GM18507 (cell line): ENCODE data around the gene NDUFS8.

ENCODE experiments used
- DNase-seq: peaks from one replicate; pipeline ENCODE4 v3.0.0; 2011; ENCODE audit warnings: low read depth; ENCODE audit not compliant: insufficient read length; ENCODE audit errors: extremely low spot score
- FAIRE-seq: peaks from 2 replicates; lab custom pipeline; 2011; peaks lifted over from hg19 to GRCh38; lab: Jason Lieb, UNC

NDUFS8 gene

GRCh38 chr11:68044145-68044813 is 13.8 kb downstream of the NDUFS8 start:
- DNase-seq (no peak), FAIRE-seq (no peak)

DNA sequence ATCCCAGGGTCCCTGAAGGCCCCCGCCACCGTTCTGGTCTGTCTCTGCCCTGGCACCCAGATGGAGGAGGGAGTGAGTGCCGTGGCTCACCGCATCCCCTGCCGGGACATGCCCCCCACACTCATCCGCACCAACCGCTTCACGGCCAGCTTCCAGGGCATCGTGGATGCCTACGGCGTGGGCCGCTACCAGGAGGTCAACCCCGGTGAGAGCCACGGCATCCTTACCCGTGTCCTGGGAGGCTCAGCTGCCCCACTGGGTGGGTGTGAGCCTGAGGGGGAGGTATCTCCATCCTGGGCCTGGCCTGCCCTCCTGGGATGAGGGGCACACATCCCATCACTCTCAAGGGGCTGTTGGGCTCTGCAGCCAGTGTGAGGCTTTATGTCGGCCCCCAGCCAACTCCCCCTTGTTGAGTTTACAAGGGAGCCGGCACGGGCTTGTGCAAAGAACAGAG is 14.4 kb downstream of the NDUFS8 start:
- FAIRE-seq (no peak), DNase-seq (no peak)

DNA sequence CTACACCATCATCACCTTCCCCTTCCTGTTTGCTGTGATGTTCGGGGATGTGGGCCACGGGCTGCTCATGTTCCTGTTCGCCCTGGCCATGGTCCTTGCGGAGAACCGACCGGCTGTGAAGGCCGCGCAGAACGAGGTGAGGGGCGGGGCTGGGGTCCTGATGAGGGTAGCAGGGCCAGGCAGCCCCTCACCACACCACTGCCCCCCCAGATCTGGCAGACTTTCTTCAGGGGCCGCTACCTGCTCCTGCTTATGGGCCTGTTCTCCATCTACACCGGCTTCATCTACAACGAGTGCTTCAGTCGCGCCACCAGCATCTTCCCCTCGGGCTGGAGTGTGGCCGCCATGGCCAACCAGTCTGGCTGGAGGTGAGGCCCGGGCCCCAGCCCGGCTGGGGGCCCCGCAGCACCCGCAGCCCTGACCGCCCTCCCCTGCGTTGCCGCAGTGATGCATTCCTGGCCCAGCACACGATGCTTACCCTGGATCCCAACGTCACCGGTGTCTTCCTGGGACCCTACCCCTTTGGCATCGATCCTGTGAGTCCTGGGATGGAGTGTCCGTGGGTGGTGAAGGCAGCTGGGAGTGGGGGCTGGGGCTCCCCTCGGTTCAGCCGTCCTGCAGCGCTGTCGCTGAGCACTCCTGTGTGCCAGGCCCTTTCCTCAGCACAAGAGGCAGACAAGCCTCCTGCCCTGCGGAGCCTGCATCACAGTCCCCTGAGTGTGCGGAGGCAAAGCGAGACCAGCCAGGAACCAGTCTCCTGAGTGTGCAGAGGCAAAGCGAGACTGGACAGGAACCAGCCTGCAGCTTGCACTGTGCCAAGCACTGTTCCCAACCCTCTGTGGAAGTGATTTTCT is 17.2 kb downstream of the NDUFS8 start:
- no peak for DNase-seq
- no peak for FAIRE-seq

- no peak for FAIRE-seq
- DNase-seq: no peak
Measured at GRCh38 chr11:68048681-68049508, 18.4 kb downstream of the NDUFS8 start.

DNA sequence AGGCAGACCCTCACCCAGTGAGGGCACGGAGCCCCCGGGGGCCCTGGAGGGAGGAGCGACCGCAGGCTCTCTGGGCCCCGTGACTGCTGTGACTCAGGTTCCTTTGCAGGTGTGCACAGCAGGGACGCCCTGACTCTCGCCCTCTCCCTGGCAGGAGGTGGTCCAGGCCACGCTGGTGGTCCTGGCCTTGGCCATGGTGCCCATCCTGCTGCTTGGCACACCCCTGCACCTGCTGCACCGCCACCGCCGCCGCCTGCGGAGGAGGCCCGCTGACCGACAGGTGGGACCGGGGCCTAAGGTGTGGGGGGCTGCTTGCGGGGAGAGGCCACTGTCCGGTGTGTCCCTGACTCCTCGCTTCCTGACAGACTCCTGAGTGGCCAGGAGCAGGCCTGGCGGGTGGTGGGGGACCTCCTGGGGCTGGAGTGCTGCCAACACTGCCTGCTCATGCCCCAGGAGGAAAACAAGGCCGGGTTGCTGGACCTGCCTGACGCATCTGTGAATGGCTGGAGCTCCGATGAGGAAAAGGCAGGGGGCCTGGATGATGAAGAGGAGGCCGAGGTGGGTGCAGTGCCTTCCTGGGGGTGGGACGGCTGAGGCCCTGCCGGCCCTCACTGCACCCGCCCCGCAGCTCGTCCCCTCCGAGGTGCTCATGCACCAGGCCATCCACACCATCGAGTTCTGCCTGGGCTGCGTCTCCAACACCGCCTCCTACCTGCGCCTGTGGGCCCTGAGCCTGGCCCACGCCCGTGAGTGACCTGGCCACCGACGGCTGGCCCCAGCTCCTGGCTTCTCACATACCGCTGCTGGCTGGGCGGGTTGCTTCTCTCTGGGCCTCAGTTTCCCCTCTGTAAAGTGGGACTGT is 19.3 kb downstream of the NDUFS8 start:
- no peak for DNase-seq
- no peak for FAIRE-seq

GRCh38 chr11:68050371-68050841 is 19.9 kb downstream of the NDUFS8 start:
- FAIRE-seq (no peak), DNase-seq (no peak)

DNA sequence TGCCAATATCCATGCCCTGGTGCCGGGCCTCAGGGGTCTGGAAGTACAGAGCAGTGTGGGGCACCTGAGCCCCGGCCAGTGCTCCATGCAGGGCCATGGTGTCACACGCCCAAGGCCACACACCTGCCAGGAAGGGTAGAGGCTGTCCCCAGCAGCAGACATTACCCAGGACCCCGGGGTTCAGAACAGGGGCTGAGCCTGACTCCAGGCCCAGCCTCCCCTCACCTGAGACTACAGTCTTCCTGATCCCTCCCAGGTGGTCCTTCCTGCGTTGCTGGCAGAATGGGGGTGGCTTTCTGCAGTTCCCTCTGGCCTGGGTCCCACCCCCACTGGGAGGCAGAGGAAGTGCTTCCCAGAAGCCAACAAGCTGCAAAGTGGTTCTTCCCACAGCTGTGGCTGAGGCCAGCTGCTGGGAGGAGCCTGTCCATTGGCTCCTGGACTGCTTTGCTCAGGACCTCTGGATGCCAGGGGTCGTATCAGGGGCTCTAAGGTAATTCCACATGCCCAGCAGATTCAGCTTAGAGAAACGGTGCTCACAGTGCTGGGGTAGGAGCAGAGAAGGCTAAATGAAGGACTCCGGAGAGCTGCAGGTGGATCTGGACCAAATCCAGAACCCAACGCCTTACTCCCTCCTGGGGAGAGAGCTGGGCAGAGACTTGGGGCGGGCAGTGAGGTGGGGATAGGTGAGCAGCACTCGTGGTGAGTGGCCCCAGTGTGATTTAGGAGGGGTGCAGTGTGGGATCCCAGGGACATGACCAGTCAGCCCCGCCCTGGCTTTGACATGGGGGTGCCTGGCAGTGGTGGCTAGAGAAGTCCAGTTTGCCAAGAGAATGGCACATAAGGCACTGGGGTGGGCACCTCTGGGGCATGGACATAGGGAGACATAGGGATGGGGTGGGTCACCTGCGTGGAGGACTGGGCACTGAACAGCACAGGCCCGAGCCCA is 21.0 kb downstream of the NDUFS8 start:
- DNase-seq: no peak
- FAIRE-seq: no peak

- no peak for FAIRE-seq
Measured at GRCh38 chr11:68052137-68052873, 21.8 kb downstream of the NDUFS8 start.

DNA sequence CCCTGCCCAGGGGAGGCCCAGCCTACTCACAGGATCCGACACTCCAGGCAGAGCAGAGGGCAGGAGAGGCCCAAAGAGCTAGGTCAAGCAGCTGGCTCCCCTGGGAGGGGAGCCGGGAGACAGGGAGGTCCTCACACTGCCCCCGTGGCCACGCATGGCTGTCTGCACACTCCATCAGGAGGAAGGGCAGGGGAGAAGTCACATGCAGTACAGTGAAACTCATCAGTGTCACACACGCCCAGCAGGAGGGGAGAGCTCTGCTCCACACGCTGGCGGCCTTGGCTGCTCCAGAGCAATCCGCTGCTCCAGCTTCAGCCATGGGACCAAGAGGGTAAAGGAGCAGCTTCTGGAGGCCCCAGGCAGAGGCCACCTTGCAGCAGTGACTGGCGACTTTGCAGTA is 22.6 kb downstream of the NDUFS8 start:
- DNase-seq (no peak), FAIRE-seq (no peak)

More at GRCh38 chr11:68052137-68052873, 21.8 kb downstream of the NDUFS8 start:
- no peak for DNase-seq

GRCh38 chr11:68053981-68054812 is 23.7 kb downstream of the NDUFS8 start:
- no peak for DNase-seq
- no peak for FAIRE-seq

GRCh38 chr11:68056317-68057285 is 26.1 kb downstream of the NDUFS8 start:
- DNase-seq (no peak), FAIRE-seq (no peak)

GRCh38 chr11:68057807-68058206 is 27.3 kb downstream of the NDUFS8 start:
- FAIRE-seq (no peak), DNase-seq (no peak)

GRCh38 chr11:68061508-68061907 is 31.0 kb downstream of the NDUFS8 start:
- DNase-seq (no peak), FAIRE-seq (no peak)

GRCh38 chr11:68064926-68065325 is 34.4 kb downstream of the NDUFS8 start:
- no peak for FAIRE-seq

GRCh38 chr11:68065841-68066240 is 35.4 kb downstream of the NDUFS8 start:
- DNase-seq (no peak), FAIRE-seq (no peak)

More at GRCh38 chr11:68064926-68065325, 34.4 kb downstream of the NDUFS8 start:
- DNase-seq: no peak
